Ovary (tissue), 9 donors: Measurements from ENCODE around the gene PPTC7. TPM values are rescaled to one million over a fixed set of nuclear protein-coding genes. Genes with fewer than 3 reads are reported as not detected.

Experiments
- DNase-seq, 5 donors: peaks; one replicate each; pipeline ENCODE4 v3.0.0-alpha.2; 2019 to 2020
- H3K27ac ChIP-seq, 2 donors: fragments of 200-600 bp; one replicate each; pipeline versions ENCODE4 v1.5.1 to v1.8.0; 2019 to 2022
- H3K27me3 ChIP-seq: fragments of 200-600 bp; one replicate; pipeline ENCODE4 v1.8.0; 2022
- H3K36me3 ChIP-seq: fragments of 200-600 bp; sonication (generic); one replicate; pipeline ENCODE4 v1.5.1; 2019
- H3K4me1 ChIP-seq: one replicate; pipeline ENCODE4 v1.8.1; 2013; ENCODE audit warnings: mild to moderate bottlenecking, moderate library complexity; ENCODE audit not compliant: insufficient read depth
- H3K4me3 ChIP-seq: fragments of 200-600 bp; sonication (generic); one replicate; pipeline ENCODE4 v1.5.1; 2017
- H3K9me3 ChIP-seq, 2 donors: fragments of 200-600 bp in 1 of 2; sonication (generic) in 1 of 2; one replicate each; pipeline versions ENCODE4 v1.5.1 to v1.8.1; 2013 to 2019; ENCODE audit warnings: mild to moderate bottlenecking in 1 of 2, moderate library complexity in 1 of 2
- CTCF ChIP-seq, 3 donors: fragments of 450-650 bp in 2 of 3; fragments of 200-600 bp in 1 of 3; IDR thresholded peaks; one replicate each; pipeline versions ENCODE4 v1.5.1 to v1.8.0; 2016 to 2022; ENCODE audit warnings: antibody characterized with exemption in 3 of 3, mild to moderate bottlenecking in 1 of 3
- EP300 ChIP-seq: sonication (generic); formaldehyde crosslinking; IDR thresholded peaks from one replicate; pipeline ENCODE4 v1.6.1; 2017; ENCODE audit warnings: antibody characterized with exemption
- POLR2A ChIP-seq: fragments of 450-650 bp; IDR thresholded peaks from one replicate; pipeline ENCODE4 v1.6.1; 2017; ENCODE audit warnings: antibody characterized with exemption, mild to moderate bottlenecking, moderate library complexity
- WGBS, 3 donors: extraction: QIAGEN DNeasy Blood & Tissue Kit in 1 of 3; methylation state at CpG; one replicate each; pipeline versions ENCODE4 v1.1.5 to v1.1.7; 2013 to 2017; 5-methylcytosine and 5-hydroxymethylcytosine counted together
- intact Hi-C, 4 donors: fragments of 100-400 bp; cut with DNase I; formaldehyde crosslinking; loops; one replicate each; pipeline versions ENCODE4 v1.11.0 to v1.15.1; 2022 to 2023
- polyA plus RNA-seq, 2 donors: library from polyadenylated mRNA; stranded (reverse); fragments of 200-250 nt in 1 of 2; fragments of 350-450 nt in 1 of 2; fragmentation: Illumina TruSeq in 1 of 2; extraction: RNeasy Lipid Tissue Mini Kit (QIAGEN cat#74804) in 1 of 2; gene quantifications; one replicate each; pipeline ENCODE4 v1.2.3, GENCODE V29; 2013 to 2014
- total RNA-seq, 7 donors: library from RNA; depleted of rRNA in 2 of 7; stranded (reverse); fragments of >200 nt in 2 of 7; fragmentation: NEBNext Ultra II Directional in 3 of 7; extraction: Animal tissue kit (Norgen Biotek cat#: 25700) in 3 of 7; gene quantifications; one replicate each; pipeline versions ENCODE4 v1.1.0 to v1.2.4, GENCODE V29; 2016 to 2023
- donor health status: DM: no; HTN: no; CAD: no; lungs with moderate emphysema.
- donor health status: DM: no; HTN: no; CAD: no.
- donor health status: Bipolar disorder and iron deficiency.
- donor health status: DM: yes; HTN: yes; CAD: no.
- donor health status: DM: no; HTN: no; CAD: no.
- donor health status: DM: yes; HTN: yes; CAD: no.

Gene PPTC7
- total and polyA plus RNA-seq, 9 donors = 10.0 to 25.5 (median 19.2) TPM

GRCh38 chr12:110516995-110517394, 66.1 kb downstream of the PPTC7 start:
- Histone ChIP-seq H3K9me3 (no peaks in the 10 kb centered on the region), H3K4me1 (no peaks in the 10 kb centered on the region), H3K36me3 (no peaks in the 10 kb centered on the region), H3K27ac (no peak overlapping the region), H3K27me3 (no peaks in the 10 kb centered on the region), H3K4me3 (no peak overlapping the region)
- TF ChIP-seq CTCF (IDR thresholded peaks at IDR 0.05) (no peak), POLR2A (no peak), EP300 (no peak)
- intact Hi-C loops = no loop called here
- no peak for DNase-seq
- 88 to 92% (median 91%) methylated on average over 3 of the region's 3 CpGs for WGBS, 3 donors

GRCh38 chr12:110514363-110514762, 68.8 kb downstream of the PPTC7 start:
- TF ChIP-seq CTCF (IDR thresholded peaks at IDR 0.05) (no peak), EP300 (no peak), POLR2A (no peak)
- no peak overlapping the region for H3K4me3 ChIP-seq
- no peak for DNase-seq
- no peaks in the 10 kb centered on the region for H3K27me3 ChIP-seq
- no peaks in the 10 kb centered on the region for H3K4me1 ChIP-seq
- H3K27ac ChIP-seq = no peak overlapping the region
- H3K9me3 ChIP-seq = no peaks in the 10 kb centered on the region
- WGBS, 3 donors = 38 to 58% (median 43%) methylated on average over 1 of the region's 1 CpG
- H3K36me3 ChIP-seq = no peaks in the 10 kb centered on the region
- intact Hi-C loops = loop anchor here in 2 of 4 donors (2.0 to 5.0 kb wide), 2 partner anchors 83 to 86 kb away; no protein-coding TSS in a partner anchor

GRCh38 chr12:110513842-110514241, 69.3 kb downstream of the PPTC7 start:
- Histone ChIP-seq H3K36me3 (no peaks in the 10 kb centered on the region), H3K4me3 (no peak overlapping the region), H3K27ac (no peak overlapping the region), H3K4me1 (no peaks in the 10 kb centered on the region), H3K9me3 (no peaks in the 10 kb centered on the region), H3K27me3 (no peaks in the 10 kb centered on the region)
- no peak for DNase-seq
- intact Hi-C loops = loop anchor here in 3 of 4 donors (2.0 to 5.0 kb wide), 3 partner anchors 83 to 89 kb away; no protein-coding TSS in a partner anchor
- 64 to 72% (median 71%) methylated on average over 6 of the region's 6 CpGs for WGBS, 3 donors
- TF ChIP-seq EP300 (no peak), CTCF (IDR thresholded peaks at IDR 0.05) (no peak), POLR2A (no peak)

GRCh38 chr12:110508071-110508586, 75.0 kb downstream of the PPTC7 start:
- no peak for DNase-seq
- WGBS, 3 donors = 86 to 92% (median 91%) methylated on average over 4 of the region's 4 CpGs
- Histone ChIP-seq H3K4me1 (no peaks in the 10 kb centered on the region), H3K27ac (no peak overlapping the region), H3K4me3 (no peak overlapping the region), H3K9me3 (no peaks in the 10 kb centered on the region), H3K27me3 (no peaks in the 10 kb centered on the region), H3K36me3 (no peaks in the 10 kb centered on the region)
- intact Hi-C loops = no loop called here
- TF ChIP-seq POLR2A (no peak), EP300 (no peak), CTCF (IDR thresholded peaks at IDR 0.05) (no peak)
